ENCODE results near the gene CORO7. TPM values are rescaled to one million over a fixed set of nuclear protein-coding genes. Genes with fewer than 3 reads are reported as not detected.

Gene CORO7
- total RNA-seq, 4 donors from 2014 or later = 18.8 to 29.6 (median 25.7) TPM

DNA sequence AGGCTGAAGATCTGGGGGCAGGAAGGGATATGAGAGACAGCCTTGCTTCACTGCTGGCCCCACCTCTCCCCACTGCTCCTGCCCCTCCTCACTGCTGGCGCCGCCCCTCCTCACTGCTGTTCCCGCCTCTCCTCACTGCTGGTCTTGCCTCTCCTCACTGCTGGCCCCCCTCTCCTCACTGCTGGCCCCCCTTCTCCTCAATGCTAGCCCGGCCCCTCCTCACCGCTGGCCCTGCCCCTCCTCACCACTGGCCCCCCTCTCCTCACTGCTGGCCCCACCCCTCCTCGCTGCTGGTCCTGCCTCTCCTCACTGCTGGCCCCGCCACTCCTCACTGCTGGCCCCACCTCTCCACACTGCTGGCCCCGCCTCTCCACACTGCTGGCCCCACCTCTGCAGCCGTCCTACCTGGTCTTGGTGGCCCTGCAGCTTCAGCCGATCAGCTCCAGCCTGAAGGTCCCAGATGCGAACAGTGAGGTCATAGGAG is 55.8 kb downstream of the CORO7 start:
- H3K27ac ChIP-seq = no peak overlapping the region
- no peak overlapping the region for H3K4me3 ChIP-seq
- no peak for TF ChIP-seq EP300 (IDR thresholded peaks at IDR 0.05)
- TF ChIP-seq POLR2A (IDR thresholded peaks at IDR 0.05) = no peak
- no peak for TF ChIP-seq POLR2AphosphoS5 (IDR thresholded peaks at IDR 0.05)
- TF ChIP-seq CTCF (IDR thresholded peaks at IDR 0.05) = no peak
- no peaks in the 10 kb centered on the region for H3K9me3 ChIP-seq
- peaks cover 68% of the 10 kb centered on the region for H3K36me3 ChIP-seq
- WGBS = 92% methylated on average over 11 of the region's 11 CpGs
- H3K27me3 ChIP-seq = no peaks in the 10 kb centered on the region
- peaks cover 4% of the 10 kb centered on the region for H3K4me1 ChIP-seq
- DNase-seq (ENCODE audit: low spot score in 2 of 2) = no peak

GRCh38 chr16:4359914-4360313 is 56.5 kb downstream of the CORO7 start:
- no peak for DNase-seq (ENCODE audit: low spot score in 2 of 2)
- Histone ChIP-seq H3K27me3 (no peaks in the 10 kb centered on the region), H3K27ac (no peak overlapping the region), H3K4me1 (peaks cover 4% of the 10 kb centered on the region), H3K36me3 (peaks cover 64% of the 10 kb centered on the region), H3K9me3 (no peaks in the 10 kb centered on the region), H3K4me3 (no peak overlapping the region)
- no peak for TF ChIP-seq EP300 (IDR thresholded peaks at IDR 0.05)
- no peak for TF ChIP-seq POLR2A (IDR thresholded peaks at IDR 0.05)
- TF ChIP-seq POLR2AphosphoS5 (IDR thresholded peaks at IDR 0.05) = no peak
- TF ChIP-seq CTCF (IDR thresholded peaks at IDR 0.05) = no peak
- 94% methylated on average over 3 of the region's 3 CpGs for WGBS

DNA sequence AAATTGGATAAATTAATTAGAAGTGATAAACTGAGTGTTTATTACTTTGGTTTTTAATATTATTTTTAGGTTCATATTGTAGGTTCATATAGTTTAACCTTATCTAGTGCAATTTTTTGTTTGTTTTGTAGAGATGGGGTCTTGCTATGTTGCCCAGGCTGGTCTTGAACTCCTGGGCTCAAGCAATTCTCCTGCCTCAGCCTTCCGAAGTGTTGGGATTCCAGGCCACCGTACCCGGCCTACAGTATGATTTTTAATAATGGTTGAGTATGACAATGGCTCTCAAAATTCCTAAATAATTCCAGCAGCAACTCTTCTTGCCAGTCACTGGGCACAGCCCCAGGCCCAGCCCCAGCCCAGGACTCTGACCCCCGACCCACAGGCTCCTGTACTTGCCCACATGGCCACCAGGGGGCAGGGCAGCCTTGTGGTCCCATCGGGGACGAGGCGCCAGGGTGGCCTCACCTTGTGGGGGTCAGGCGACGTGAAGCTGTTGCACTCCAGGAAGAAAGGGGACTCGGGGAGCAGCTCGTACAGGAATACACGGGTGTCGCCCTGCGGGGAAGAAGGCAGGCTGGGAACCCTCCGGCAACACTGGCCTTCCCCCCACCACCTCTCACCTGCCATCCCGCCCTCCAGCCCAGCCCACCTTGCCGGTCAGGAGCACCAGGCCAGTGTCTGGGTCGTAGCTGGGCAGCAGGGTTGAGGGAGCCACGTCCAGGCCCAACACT is 57.4 kb downstream of the CORO7 start:
- WGBS = 43% methylated on average over 14 of the region's 19 CpGs
- no peak for DNase-seq (ENCODE audit: low spot score in 2 of 2)
- TF ChIP-seq EP300 (IDR thresholded peaks at IDR 0.05) (no peak), CTCF (IDR thresholded peaks at IDR 0.05) (peak; percentile 92 to 98), POLR2A (IDR thresholded peaks at IDR 0.05) (no peak), POLR2AphosphoS5 (IDR thresholded peaks at IDR 0.05) (peak in 1 of 3 donors; percentile 28)
- Histone ChIP-seq H3K4me1 (peaks cover 4% of the 10 kb centered on the region), H3K9me3 (no peaks in the 10 kb centered on the region), H3K27me3 (no peaks in the 10 kb centered on the region), H3K36me3 (peaks cover 61% of the 10 kb centered on the region), H3K27ac (no peak overlapping the region), H3K4me3 (no peak overlapping the region)

- no peak for DNase-seq (ENCODE audit: low spot score in 2 of 2)
- peaks cover 4% of the 10 kb centered on the region for H3K4me1 ChIP-seq
- no peak overlapping the region for H3K27ac ChIP-seq
- no peak overlapping the region for H3K4me3 ChIP-seq
- H3K9me3 ChIP-seq = no peaks in the 10 kb centered on the region
- no peaks in the 10 kb centered on the region for H3K27me3 ChIP-seq
- TF ChIP-seq POLR2AphosphoS5 (IDR thresholded peaks at IDR 0.05) = no peak
- 94% methylated on average over 14 of the region's 19 CpGs for WGBS
- H3K36me3 ChIP-seq = peaks cover 55% of the 10 kb centered on the region
Measured at GRCh38 chr16:4358236-4358635, 58.2 kb downstream of the CORO7 start.

DNA sequence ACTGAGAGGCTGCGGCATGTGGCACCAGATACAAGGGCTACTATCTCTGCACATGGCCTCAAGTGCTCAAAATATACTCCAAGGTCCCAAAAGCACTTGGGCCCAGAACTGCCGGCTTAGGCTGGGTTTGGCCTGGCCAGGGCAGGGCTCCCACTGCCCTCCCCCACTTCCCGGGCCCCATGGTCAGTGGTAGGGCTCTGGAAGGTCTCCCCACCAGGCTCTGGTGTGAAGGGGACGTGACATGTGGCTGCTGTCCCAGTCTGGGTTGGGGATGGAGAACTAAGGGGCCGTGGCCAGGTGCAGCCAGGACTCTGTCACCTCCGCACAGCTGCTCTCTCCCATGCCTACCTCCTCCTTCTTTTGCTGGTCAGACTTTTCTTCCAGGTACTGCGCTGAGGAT is 59.6 kb downstream of the CORO7 start:
- DNase-seq (ENCODE audit: low spot score in 2 of 2) = no peak
- Histone ChIP-seq H3K27ac (no peak overlapping the region), H3K4me3 (no peak overlapping the region), H3K36me3 (peaks cover 41% of the 10 kb centered on the region), H3K27me3 (no peaks in the 10 kb centered on the region), H3K9me3 (no peaks in the 10 kb centered on the region), H3K4me1 (peaks cover under 1% of the 10 kb centered on the region)
- WGBS = 93% methylated on average over 5 of the region's 7 CpGs
- TF ChIP-seq POLR2AphosphoS5 (IDR thresholded peaks at IDR 0.05) = no peak
- no peak for TF ChIP-seq POLR2A (IDR thresholded peaks at IDR 0.05)
- no peak for TF ChIP-seq CTCF (IDR thresholded peaks at IDR 0.05)
- no peak for TF ChIP-seq EP300 (IDR thresholded peaks at IDR 0.05)

Measured in suprapubic skin (tissue), 4 donors.